ENCODE results near the gene HIRA.

GRCh38 chr22:19447330-19448075, 16.0 kb upstream of the HIRA start, which contains the start of gene C22orf39:
- TF ChIP-seq REST (IDR thresholded peaks at IDR 0.05; ENCODE audit: insufficient read depth in 1 of 2, low read depth in 2 of 2, low read length in 1 of 2) (no peak), CTCF (IDR thresholded peaks at IDR 0.05) (no peak)
